ENCODE results near the gene SP6.

Gene SP6

GRCh38 chr17:47831003-47831933 lies 19.7 kb downstream of the SP6 start, which contains the start of the genes LRRC46 and MRPL10:
Gene LRRC46, plus strand, starts transcription at chr17:47831670. Its CDS starts 320 bp downstream, at chr17:47831990.
Gene MRPL10, minus strand, starts transcription at chr17:47831541. Its CDS starts 30 bp downstream, at chr17:47831511.
- DNase-seq, result peak; percentile 97

GRCh38 chr17:47830396-47831002 lies 20.5 kb downstream of the SP6 start:
- no peak for DNase-seq

- peak; percentile 73 for DNase-seq
Observed at GRCh38 chr17:47829870-47830269, 21.1 kb downstream of the SP6 start.

DNA sequence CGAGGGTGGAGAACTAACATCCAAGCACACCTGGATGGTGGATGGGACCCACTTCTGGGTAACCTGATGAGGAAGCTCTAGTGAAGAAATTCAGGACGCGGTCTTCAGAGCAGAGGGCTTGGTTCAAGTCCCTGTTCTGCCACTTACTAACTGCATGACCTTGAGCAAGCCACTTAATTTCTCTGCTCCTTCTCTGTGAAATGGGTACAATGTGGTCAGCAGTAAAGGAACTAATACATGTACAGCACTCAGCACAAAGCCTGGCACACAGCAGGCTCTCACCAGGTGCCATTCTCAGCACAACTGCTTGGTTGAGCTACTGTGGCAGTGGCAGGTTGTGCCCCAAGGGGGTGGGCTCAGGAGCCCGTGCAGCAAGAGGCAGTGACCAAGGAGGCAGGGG lies 27.4 kb downstream of the SP6 start:
- DNase-seq, result no peak

GRCh38 chr17:47822785-47823184 lies 28.2 kb downstream of the SP6 start:
- DNase-seq, result no peak

GRCh38 chr17:47821424-47822391 lies 29.3 kb downstream of the SP6 start, which contains the start of gene OSBPL7:
Gene OSBPL7, minus strand, starts transcription at chr17:47821794. Its CDS starts 1,516 bp downstream, at chr17:47820278.
- peak; percentile 89 for DNase-seq

GRCh38 chr17:47821031-47821423 lies 29.9 kb downstream of the SP6 start:
- no peak for DNase-seq

- no peak for DNase-seq
Observed at GRCh38 chr17:47820033-47820789, 30.8 kb downstream of the SP6 start.

- no peak for DNase-seq
Observed at GRCh38 chr17:47819475-47819874, 31.5 kb downstream of the SP6 start.

DNA sequence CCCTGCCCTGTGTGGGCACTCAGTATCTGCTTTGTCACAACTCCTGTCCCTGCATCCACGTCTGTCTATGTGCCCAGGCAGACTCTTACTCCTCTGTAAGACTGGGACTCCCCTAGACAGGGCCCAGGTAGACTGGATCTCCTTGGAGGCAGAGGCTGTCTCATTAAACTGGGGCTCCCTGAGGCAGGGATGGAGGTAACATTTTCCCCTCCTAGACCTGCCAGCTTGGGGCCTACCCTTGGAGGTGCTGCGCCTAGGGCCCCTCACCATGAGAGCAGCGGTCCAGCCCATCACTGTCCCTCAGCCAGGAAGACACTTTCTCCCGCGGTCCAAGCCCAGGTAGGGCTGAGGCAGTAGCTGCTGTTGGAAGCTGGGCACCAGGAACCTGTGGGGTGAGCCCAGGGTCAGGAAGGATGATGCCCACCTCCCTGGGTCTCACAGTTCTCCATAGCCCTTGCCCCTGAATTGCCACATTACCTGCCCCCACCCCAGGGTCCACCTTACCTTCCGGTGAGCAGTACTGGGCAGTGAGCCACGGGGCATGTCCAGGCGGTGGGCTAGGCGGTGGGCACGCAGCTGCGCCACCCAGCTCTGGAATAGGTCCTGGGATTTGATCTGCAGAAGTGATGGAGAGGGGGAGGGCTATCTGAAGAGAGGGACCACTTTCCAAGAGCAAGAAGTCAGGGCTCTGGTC lies 32.8 kb downstream of the SP6 start:
- DNase-seq, result no peak

GRCh38 chr17:47816947-47817346 lies 34.0 kb downstream of the SP6 start:
- no peak for DNase-seq

DNA sequence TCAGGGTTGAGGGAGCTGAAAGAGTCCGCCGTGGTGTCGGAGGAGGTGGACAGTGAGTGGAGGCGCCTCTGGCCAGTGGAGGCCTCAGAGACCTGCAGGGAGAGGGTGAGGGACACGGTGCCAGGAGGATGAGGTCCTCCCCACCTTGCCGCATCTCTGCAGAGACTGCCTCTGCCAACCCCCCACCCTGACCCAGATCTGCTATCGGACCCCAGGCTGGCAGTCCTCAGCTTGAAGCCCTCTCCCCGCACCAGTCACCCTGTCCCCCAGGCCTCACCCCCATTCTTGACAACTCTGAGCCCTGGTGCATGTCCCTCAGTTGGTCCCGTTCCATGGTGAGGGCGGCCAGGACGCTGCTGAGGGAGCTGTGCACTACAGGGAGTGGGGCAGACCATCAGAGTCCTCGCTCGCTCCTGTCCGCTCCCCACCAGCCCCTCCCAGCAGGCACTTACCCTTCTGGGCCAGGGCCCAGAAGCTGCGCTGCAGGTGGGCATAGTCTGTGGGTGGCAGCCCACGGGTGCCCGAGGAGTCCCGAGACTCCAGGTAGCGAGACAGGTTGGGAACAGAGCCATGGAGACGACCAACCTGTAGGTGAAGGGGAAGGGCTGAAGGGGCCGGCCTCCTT lies 34.7 kb downstream of the SP6 start:
- no peak for DNase-seq

GRCh38 chr17:47815106-47815918 lies 35.7 kb downstream of the SP6 start:
- no peak for DNase-seq

GRCh38 chr17:47813512-47814031 lies 37.4 kb downstream of the SP6 start:
- peak; percentile 31 for DNase-seq

GRCh38 chr17:47813077-47813476 lies 37.9 kb downstream of the SP6 start:
- DNase-seq, result peak; percentile 37

DNA sequence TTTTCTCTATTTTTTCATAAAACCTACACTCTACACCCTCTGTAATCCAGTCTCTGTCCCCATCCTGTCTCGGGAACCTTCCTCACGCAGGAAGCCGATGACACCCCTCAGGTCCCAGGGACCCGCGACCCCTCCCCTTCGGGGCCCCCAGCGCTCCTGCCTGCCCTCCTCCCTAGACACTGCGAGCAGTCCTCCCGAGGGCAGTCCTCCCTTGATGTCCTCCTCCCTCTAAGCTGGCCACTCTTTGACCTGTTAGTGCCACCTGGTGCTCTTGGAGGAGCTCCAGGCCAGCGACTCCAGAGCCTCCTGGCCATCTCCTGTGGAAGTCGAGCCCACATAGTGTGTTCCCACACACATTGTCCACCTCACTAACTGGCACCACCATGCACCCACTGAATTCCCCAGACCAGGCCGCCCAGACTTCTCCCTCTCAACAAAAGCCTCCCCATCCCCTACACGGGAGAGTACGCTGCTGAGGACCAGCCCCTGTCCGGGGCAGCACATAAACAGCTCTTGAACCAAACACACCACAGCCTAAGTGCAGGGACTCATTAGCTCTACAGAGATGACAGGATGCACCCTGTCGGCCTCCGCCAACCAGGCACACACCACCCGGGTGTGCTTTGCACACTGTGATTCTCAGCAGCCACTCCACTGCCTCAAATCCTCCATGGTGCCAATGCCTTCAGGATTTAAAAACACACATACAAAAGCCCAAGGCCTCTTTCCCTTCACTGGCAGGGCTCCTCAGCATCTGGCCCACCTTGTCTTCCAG lies 38.6 kb downstream of the SP6 start:
- peak; percentile 54 for DNase-seq

GRCh38 chr17:47811709-47812108 lies 39.3 kb downstream of the SP6 start:
- DNase-seq, result no peak

- peak; percentile 53 for DNase-seq
Observed at GRCh38 chr17:47810901-47811635, 39.9 kb downstream of the SP6 start.

All from activated effector memory CD4-positive, alpha-beta T cell treated with anti-CD3 and anti-CD28 coated beads, Interleukin-2, amount 50 U/mL, for 16 hours (primary cell).